T-helper 1 cell (primary cell): ENCODE measurements around the gene ISY1.
"Not testable (repeated sequence)": the region's sequence is repeated elsewhere in the genome, so short reads cannot be mapped to it uniquely, and the experiment has no call there.

Experiments used
- DNase-seq, 5 donors: peaks; one replicate each; pipeline ENCODE4 v3.0.0-alpha.2; 2012 to 2020

The ISY1 gene

GRCh38 chr3:129166579-129167332, 5.9 kb upstream of the ISY1 start:
- DNase-seq: no peak

GRCh38 chr3:129165594-129165993, 4.7 kb upstream of the ISY1 start:
- not testable (repeated sequence) for DNase-seq

- DNase-seq: no peak
Measured at GRCh38 chr3:129164500-129164899, 3.6 kb upstream of the ISY1 start.

GRCh38 chr3:129162729-129163579, 2.1 kb upstream of the ISY1 start:
- DNase-seq: peak in 1 of 5 donors; percentile 28

- DNase-seq: peak in 2 of 5 donors; percentile 12 to 32
Measured at GRCh38 chr3:129161860-129162271, 1.0 kb upstream of the ISY1 start.

- DNase-seq: no peak
Measured at GRCh38 chr3:129144786-129145185, 16.1 kb downstream of the ISY1 start.

GRCh38 chr3:129141011-129141410, 19.9 kb downstream of the ISY1 start:
- not testable (repeated sequence) for DNase-seq

- DNase-seq: no peak
Measured at GRCh38 chr3:129139911-129140310, 21.0 kb downstream of the ISY1 start.

GRCh38 chr3:129136275-129136674, 24.6 kb downstream of the ISY1 start:
- not testable (repeated sequence) for DNase-seq

GRCh38 chr3:129132097-129132866, 28.6 kb downstream of the ISY1 start:
- no peak for DNase-seq

GRCh38 chr3:129131465-129132088, 29.3 kb downstream of the ISY1 start:
- no peak for DNase-seq

- no peak for DNase-seq
Measured at GRCh38 chr3:129130291-129130813, 30.5 kb downstream of the ISY1 start.

GRCh38 chr3:129128357-129129155, 32.3 kb downstream of the ISY1 start:
- no peak for DNase-seq

GRCh38 chr3:129126726-129127280, 34.1 kb downstream of the ISY1 start:
- no peak for DNase-seq

- DNase-seq: peak in 2 of 5 donors; percentile 13 to 24
Measured at GRCh38 chr3:129123314-129124060, 37.4 kb downstream of the ISY1 start.

- no peak for DNase-seq
Measured at GRCh38 chr3:129122412-129123011, 38.4 kb downstream of the ISY1 start.

GRCh38 chr3:129121792-129122411, 39.0 kb downstream of the ISY1 start, which contains the start of gene RAB43:
Gene RAB43 (minus strand): TSS chr3:129121804. CDS start chr3:129121489, 315 bp downstream.
- peak; percentile 73 to 86 (median 83) for DNase-seq

- DNase-seq: peak in 1 of 5 donors; percentile 65
Measured at GRCh38 chr3:129121016-129121791, 39.7 kb downstream of the ISY1 start.
